Hematopoietic multipotent progenitor cell treated with erythropoietin and hydrocortisone succinate and interleukin-3 and kit ligand, for 4 days (in vitro differentiated cells): ENCODE measurements around the gene MEOX1.

ENCODE experiments used
- DNase-seq: peaks from one replicate; pipeline ENCODE4 v3.0.0-alpha.2; 2015

MEOX1 gene

GRCh38 chr17:43650471-43650870 lies 11.3 kb downstream of the MEOX1 start:
- DNase-seq: no peak

GRCh38 chr17:43648916-43649315 lies 12.8 kb downstream of the MEOX1 start:
- DNase-seq: peak; percentile 20

- DNase-seq: no peak
Observed at GRCh38 chr17:43645765-43646481, 15.8 kb downstream of the MEOX1 start.

- DNase-seq: no peak
Observed at GRCh38 chr17:43645450-43645764, 16.3 kb downstream of the MEOX1 start.

GRCh38 chr17:43644081-43644480 lies 17.6 kb downstream of the MEOX1 start:
- DNase-seq: no peak

- DNase-seq: no peak
Observed at GRCh38 chr17:43641416-43641815, 20.3 kb downstream of the MEOX1 start.

- no peak for DNase-seq
Observed at GRCh38 chr17:43640491-43641252, 21.1 kb downstream of the MEOX1 start.

GRCh38 chr17:43637563-43638323 lies 24.0 kb downstream of the MEOX1 start:
- DNase-seq: no peak

- DNase-seq: no peak
Observed at GRCh38 chr17:43636426-43636825, 25.3 kb downstream of the MEOX1 start.

GRCh38 chr17:43634591-43635125 lies 27.1 kb downstream of the MEOX1 start:
- no peak for DNase-seq

- DNase-seq: no peak
Observed at GRCh38 chr17:43632221-43632620, 29.5 kb downstream of the MEOX1 start.

- no peak for DNase-seq
Observed at GRCh38 chr17:43631429-43631828, 30.3 kb downstream of the MEOX1 start.

- DNase-seq: no peak
Observed at GRCh38 chr17:43628089-43628650, 33.6 kb downstream of the MEOX1 start.

GRCh38 chr17:43627653-43628052 lies 34.1 kb downstream of the MEOX1 start:
- DNase-seq: no peak

GRCh38 chr17:43626023-43626422 lies 35.7 kb downstream of the MEOX1 start:
- DNase-seq: no peak

GRCh38 chr17:43625606-43626005 lies 36.1 kb downstream of the MEOX1 start:
- no peak for DNase-seq

GRCh38 chr17:43620581-43620980 lies 41.1 kb downstream of the MEOX1 start:
- no peak for DNase-seq

- no peak for DNase-seq
Observed at GRCh38 chr17:43620147-43620546, 41.6 kb downstream of the MEOX1 start.

GRCh38 chr17:43619705-43620104 lies 42.0 kb downstream of the MEOX1 start:
- no peak for DNase-seq

GRCh38 chr17:43618276-43618675 lies 43.4 kb downstream of the MEOX1 start:
- DNase-seq: no peak

- no peak for DNase-seq
Observed at GRCh38 chr17:43616852-43617251, 44.9 kb downstream of the MEOX1 start.

- DNase-seq: no peak
Observed at GRCh38 chr17:43616421-43616820, 45.3 kb downstream of the MEOX1 start.

GRCh38 chr17:43616029-43616351 lies 45.7 kb downstream of the MEOX1 start:
- DNase-seq: no peak
